Loucy (cell line): ENCODE data around the gene STK11IP.

Experiments used
- H2AFZ ChIP-seq: fragments of 200-600 bp; sonication (generic); 2 replicates; pipeline ENCODE4 v1.6.0; 2016; ENCODE audit warnings: antibody characterized with exemption, mild to moderate bottlenecking, low read length, moderate library complexity
- H3F3A ChIP-seq: fragments of 200-600 bp; 2 replicates; pipeline ENCODE4 v1.6.0; 2016; ENCODE audit warnings: antibody characterized with exemption, low read depth, mild to moderate bottlenecking
- H3K27me3 ChIP-seq: fragments of 200-600 bp; sonication (generic); 2 replicates; pipeline ENCODE4 v1.6.1; 2014; ENCODE audit warnings: low read length, mild to moderate bottlenecking; ENCODE audit not compliant: insufficient read depth, poor library complexity, severe bottlenecking
- H3K36me3 ChIP-seq: fragments of 200-600 bp; sonication (generic); 2 replicates; pipeline ENCODE4 v1.6.1; 2016; ENCODE audit warnings: low read length; ENCODE audit not compliant: insufficient read depth
- H3K4me1 ChIP-seq: fragments of 200-600 bp; sonication (generic); 2 replicates; pipeline ENCODE4 v1.5.1; 2014; ENCODE audit warnings: low read length, mild to moderate bottlenecking; ENCODE audit not compliant: insufficient read depth, poor library complexity, severe bottlenecking
- H3K4me2 ChIP-seq: fragments of 200-600 bp; sonication (generic); 2 replicates; pipeline ENCODE4 v1.6.0; 2014; ENCODE audit warnings: antibody characterized with exemption, low read length, low read depth, mild to moderate bottlenecking; ENCODE audit not compliant: poor library complexity, severe bottlenecking
- H3K4me3 ChIP-seq: fragments of 200-600 bp; sonication (generic); 2 replicates; pipeline ENCODE4 v1.5.1; 2014; ENCODE audit warnings: low read length, mild to moderate bottlenecking, mixed read lengths; ENCODE audit not compliant: poor library complexity, severe bottlenecking
- H3K79me2 ChIP-seq: fragments of 200-600 bp; sonication (generic); 2 replicates; pipeline ENCODE4 v1.6.1; 2014; ENCODE audit warnings: low read length; ENCODE audit not compliant: insufficient read depth
- H3K9ac ChIP-seq: fragments of 200-600 bp; sonication (generic); 2 replicates; pipeline ENCODE4 v1.6.0; 2014; ENCODE audit warnings: mild to moderate bottlenecking, low read depth, low read length, moderate library complexity; ENCODE audit not compliant: poor library complexity, severe bottlenecking
- H3K9me2 ChIP-seq: fragments of 200-600 bp; sonication (generic); replicated peaks from 2 replicates; pipeline ENCODE4 v1.6.1; 2016; ENCODE audit warnings: low read depth, low read length, mixed read lengths
- H3K9me3 ChIP-seq: fragments of 200-600 bp; sonication (generic); 2 replicates; pipeline ENCODE4 v1.6.1; 2014; ENCODE audit warnings: mild to moderate bottlenecking, antibody characterized with exemption, low read length, low read depth; ENCODE audit not compliant: insufficient read depth
- H4K20me1 ChIP-seq: fragments of 200-600 bp; sonication (generic); 2 replicates; pipeline ENCODE4 v1.6.0; 2014; ENCODE audit warnings: antibody characterized with exemption, low read length, mild to moderate bottlenecking; ENCODE audit not compliant: insufficient read depth, poor library complexity, severe bottlenecking
- CTCF ChIP-seq: fragments of 200-600 bp; sonication (generic); conservative IDR thresholded peaks from 2 replicates; pipeline ENCODE4 v1.5.1; 2014; ENCODE audit warnings: mild to moderate bottlenecking, antibody characterized with exemption, low read length
- EZH2phosphoT487 ChIP-seq: fragments of 200-600 bp; IDR thresholded peaks from 2 replicates; pipeline ENCODE4 v1.6.1; 2018; ENCODE audit warnings: antibody characterized with exemption, mild to moderate bottlenecking, moderate library complexity, borderline replicate concordance

STK11IP gene

DNA sequence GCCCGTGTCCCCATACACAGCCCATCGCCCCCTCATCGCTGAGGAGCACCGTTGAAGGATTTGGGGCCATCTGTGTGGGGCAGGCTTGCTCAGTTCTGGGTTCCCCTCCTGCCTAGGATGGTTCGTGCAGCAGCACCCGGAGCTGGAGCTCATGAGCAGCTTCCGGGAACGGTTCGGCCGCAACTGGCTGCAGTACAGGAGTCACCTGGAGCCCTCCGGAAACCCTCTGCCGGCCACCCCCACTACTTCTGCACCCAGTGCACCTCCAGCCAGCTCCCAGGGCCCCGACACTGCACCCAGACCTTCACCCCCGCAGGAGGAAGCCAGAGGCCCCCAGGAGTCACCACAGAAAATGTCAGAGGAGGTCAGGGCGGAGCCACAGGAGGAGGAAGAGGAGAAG, 10.3 kb downstream of the STK11IP start:
- Histone ChIP-seq H3K27me3 (no peaks in the 10 kb centered on the region), H3F3A (no peaks in the 10 kb centered on the region), H3K4me1 (no peaks in the 10 kb centered on the region), H3K79me2 (no peaks in the 10 kb centered on the region), H3K4me3 (no peak overlapping the region), H3K9me2 (no peaks in the 10 kb centered on the region), H3K9ac (no peak overlapping the region), H4K20me1 (no peaks in the 10 kb centered on the region), H2AFZ (no peak overlapping the region), H3K4me2 (no peak overlapping the region), H3K9me3 (no peaks in the 10 kb centered on the region), H3K36me3 (peaks cover 8% of the 10 kb centered on the region; the same call in 1 of the 2 replicates)
- TF ChIP-seq CTCF, result no peak
- no peak for TF ChIP-seq EZH2phosphoT487

DNA sequence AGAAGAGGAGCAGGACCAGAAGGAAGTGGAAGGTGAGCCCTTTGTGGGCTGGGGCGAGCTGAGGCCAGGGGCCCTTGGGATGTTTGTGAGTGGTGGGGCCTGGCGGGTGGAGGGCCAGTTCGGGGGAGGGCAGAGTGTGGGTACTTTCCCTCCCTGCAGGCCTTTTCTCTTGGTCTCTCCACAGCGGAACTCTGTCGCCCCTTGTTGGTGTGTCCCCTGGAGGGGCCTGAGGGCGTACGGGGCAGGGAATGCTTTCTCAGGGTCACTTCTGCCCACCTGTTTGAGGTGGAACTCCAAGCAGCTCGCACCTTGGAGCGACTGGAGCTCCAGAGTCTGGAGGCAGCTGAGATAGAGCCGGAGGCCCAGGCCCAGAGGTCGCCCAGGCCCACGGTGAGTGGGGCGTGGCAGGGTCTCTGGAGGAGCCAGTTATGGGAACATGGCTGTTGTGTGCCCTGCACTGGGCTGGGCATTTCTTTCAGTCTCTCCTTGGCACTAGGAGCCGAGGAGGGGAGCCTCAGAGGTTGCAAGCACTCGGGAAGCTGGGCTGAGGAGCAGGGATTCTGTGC, 10.8 kb downstream of the STK11IP start:
- Histone ChIP-seq H3K36me3 (peaks cover 8% of the 10 kb centered on the region; the same call in 1 of the 2 replicates), H3K4me3 (no peak overlapping the region), H3K4me2 (no peak overlapping the region), H3K9me3 (no peaks in the 10 kb centered on the region), H3K27me3 (no peaks in the 10 kb centered on the region), H3K4me1 (no peaks in the 10 kb centered on the region), H3K9me2 (no peaks in the 10 kb centered on the region), H2AFZ (no peak overlapping the region), H3K9ac (no peak overlapping the region), H4K20me1 (no peaks in the 10 kb centered on the region), H3K79me2 (no peaks in the 10 kb centered on the region), H3F3A (no peaks in the 10 kb centered on the region)
- no peak for TF ChIP-seq CTCF
- no peak for TF ChIP-seq EZH2phosphoT487

- no peak for TF ChIP-seq CTCF
- no peak for TF ChIP-seq EZH2phosphoT487
- H3K4me1 ChIP-seq, result no peaks in the 10 kb centered on the region
- no peaks in the 10 kb centered on the region for H3F3A ChIP-seq
- no peak overlapping the region for H2AFZ ChIP-seq
- H3K79me2 ChIP-seq, result no peaks in the 10 kb centered on the region
- no peak overlapping the region for H3K4me3 ChIP-seq
- no peaks in the 10 kb centered on the region for H4K20me1 ChIP-seq
- no peaks in the 10 kb centered on the region for H3K9me2 ChIP-seq
- no peaks in the 10 kb centered on the region for H3K9me3 ChIP-seq
- H3K9ac ChIP-seq, result no peak overlapping the region
- H3K36me3 ChIP-seq, result peaks cover 8% of the 10 kb centered on the region; the same call in 1 of the 2 replicates
- H3K27me3 ChIP-seq, result no peaks in the 10 kb centered on the region
- no peak overlapping the region for H3K4me2 ChIP-seq
Observed at GRCh38 chr2:219609149-219609750, 11.6 kb downstream of the STK11IP start.
